ENCODE results near the gene UBA3. TPM values are rescaled to one million over a fixed set of nuclear protein-coding genes. Genes with fewer than 3 reads are reported as not detected.

The UBA3 gene
- total and polyA plus RNA-seq, 4 donors, result 41.2 to 107 (median 49.1) TPM

DNA sequence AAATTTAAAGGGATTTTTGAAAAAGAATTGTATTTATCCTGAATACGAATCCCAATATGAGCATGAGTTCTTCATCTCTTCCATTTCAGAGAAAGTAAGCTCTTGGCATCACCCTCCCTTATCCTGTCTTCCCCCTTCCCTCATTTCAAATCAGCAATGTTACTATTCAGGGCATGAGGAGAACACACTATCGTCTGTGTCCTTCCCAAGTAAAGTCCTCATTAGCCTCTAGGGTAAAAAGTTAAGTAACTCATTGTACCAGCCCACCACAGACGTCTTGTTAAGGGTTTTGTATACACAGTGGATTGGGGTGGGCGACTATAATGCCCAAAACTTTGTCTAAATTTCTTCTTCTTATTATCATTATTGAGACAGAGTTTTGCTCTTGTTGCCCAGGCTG, 19.4 kb upstream of the UBA3 start:
- H3K4me1 ChIP-seq (ENCODE audit: control insufficient read depth in 5 of 5, insufficient read depth in 5 of 5, low read length in 5 of 5), result peaks cover 0 to 32% (median 0%) of the 10 kb centered on the region in 5 donors
- no peaks in the 10 kb centered on the region for H3K9me3 ChIP-seq (ENCODE audit: control insufficient read depth in 4 of 4, insufficient read depth in 3 of 4, low read length in 3 of 4)
- WGBS, 2 donors, result 93 to 95% methylated on average over 4 of the region's 4 CpGs
- no peak overlapping the region for H3K9ac ChIP-seq (ENCODE audit: insufficient read depth in 1 of 2, low read length in 2 of 2)
- peaks cover 5 to 27% (median 11%) of the 10 kb centered on the region in 4 donors for H3K36me3 ChIP-seq (ENCODE audit: control insufficient read depth in 4 of 4, insufficient read depth in 4 of 4, low read length in 4 of 4)
- ATAC-seq (ENCODE audit: insufficient read depth, low FRiP score) (no peak), DNase-seq (no peak)
- H3K27ac ChIP-seq (ENCODE audit: low read depth in 1 of 2, low read length in 1 of 2), result no peak overlapping the region
- TF ChIP-seq, protein P1, sequence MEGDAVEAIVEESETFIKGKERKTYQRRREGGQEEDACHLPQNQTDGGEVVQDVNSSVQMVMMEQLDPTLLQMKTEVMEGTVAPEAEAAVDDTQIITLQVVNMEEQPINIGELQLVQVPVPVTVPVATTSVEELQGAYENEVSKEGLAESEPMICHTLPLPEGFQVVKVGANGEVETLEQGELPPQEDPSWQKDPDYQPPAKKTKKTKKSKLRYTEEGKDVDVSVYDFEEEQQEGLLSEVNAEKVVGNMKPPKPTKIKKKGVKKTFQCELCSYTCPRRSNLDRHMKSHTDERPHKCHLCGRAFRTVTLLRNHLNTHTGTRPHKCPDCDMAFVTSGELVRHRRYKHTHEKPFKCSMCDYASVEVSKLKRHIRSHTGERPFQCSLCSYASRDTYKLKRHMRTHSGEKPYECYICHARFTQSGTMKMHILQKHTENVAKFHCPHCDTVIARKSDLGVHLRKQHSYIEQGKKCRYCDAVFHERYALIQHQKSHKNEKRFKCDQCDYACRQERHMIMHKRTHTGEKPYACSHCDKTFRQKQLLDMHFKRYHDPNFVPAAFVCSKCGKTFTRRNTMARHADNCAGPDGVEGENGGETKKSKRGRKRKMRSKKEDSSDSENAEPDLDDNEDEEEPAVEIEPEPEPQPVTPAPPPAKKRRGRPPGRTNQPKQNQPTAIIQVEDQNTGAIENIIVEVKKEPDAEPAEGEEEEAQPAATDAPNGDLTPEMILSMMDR (IDR thresholded peaks at IDR 0.05; ENCODE audit: control extremely low read depth, extremely low read depth), result no peak
- no peak overlapping the region for H3K4me3 ChIP-seq
- H3K27me3 ChIP-seq (ENCODE audit: control insufficient read depth in 3 of 3, insufficient read depth in 3 of 3, low read length in 2 of 3), result no peaks in the 10 kb centered on the region

DNA sequence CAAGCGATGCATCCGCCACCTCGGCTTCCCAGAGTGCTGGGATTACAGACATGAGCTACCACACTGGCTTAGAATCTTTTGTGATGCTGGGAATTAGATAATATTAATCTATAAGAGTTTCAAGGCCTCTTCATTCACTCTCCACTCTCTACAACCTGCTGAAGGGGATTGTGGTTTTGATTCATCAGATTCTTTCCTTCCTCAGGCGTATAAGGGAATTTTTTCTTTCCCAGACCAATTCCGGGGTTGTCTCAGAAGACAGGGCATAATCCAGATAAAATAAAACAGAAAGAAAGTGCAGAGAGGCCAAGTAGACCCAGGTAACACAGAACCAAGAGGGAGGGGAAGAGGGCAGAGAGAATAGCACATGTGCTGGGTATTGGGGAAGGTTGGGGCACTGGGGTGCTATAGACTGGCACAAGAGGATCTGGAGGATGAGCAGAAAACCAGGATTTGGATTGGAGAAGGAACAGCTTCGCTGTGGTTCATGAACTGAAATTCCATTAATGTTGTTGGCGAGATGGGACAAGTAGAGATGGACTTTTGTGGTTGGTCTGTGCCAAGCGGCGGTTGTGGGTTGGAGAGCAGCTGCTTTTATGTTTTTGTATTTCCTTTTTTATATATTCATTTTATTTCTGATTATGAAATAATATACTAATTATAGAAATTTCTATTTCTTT, 17.4 kb upstream of the UBA3 start:
- H3K9ac ChIP-seq (ENCODE audit: insufficient read depth in 1 of 2, low read length in 2 of 2), result no peak overlapping the region
- H3K9me3 ChIP-seq (ENCODE audit: control insufficient read depth in 4 of 4, insufficient read depth in 3 of 4, low read length in 3 of 4), result no peaks in the 10 kb centered on the region
- no peaks in the 10 kb centered on the region for H3K27me3 ChIP-seq (ENCODE audit: control insufficient read depth in 3 of 3, insufficient read depth in 3 of 3, low read length in 2 of 3)
- DNase-seq (no peak), ATAC-seq (ENCODE audit: insufficient read depth, low FRiP score) (no peak)
- peaks cover 0 to 26% (median 3%) of the 10 kb centered on the region in 5 donors for H3K4me1 ChIP-seq (ENCODE audit: control insufficient read depth in 5 of 5, insufficient read depth in 5 of 5, low read length in 5 of 5)
- TF ChIP-seq, protein P1 (IDR thresholded peaks at IDR 0.05; ENCODE audit: control extremely low read depth, extremely low read depth), result no peak
- H3K36me3 ChIP-seq (ENCODE audit: control insufficient read depth in 4 of 4, insufficient read depth in 4 of 4, low read length in 4 of 4), result peaks cover 4 to 13% (median 8%) of the 10 kb centered on the region in 4 donors
- H3K4me3 ChIP-seq, result no peak overlapping the region
- H3K27ac ChIP-seq (ENCODE audit: low read depth in 1 of 2, low read length in 1 of 2), result no peak overlapping the region
- 60 to 80% methylated on average over 9 of the region's 9 CpGs for WGBS, 2 donors

- Histone ChIP-seq H3K9ac (ENCODE audit: insufficient read depth in 1 of 2, low read length in 2 of 2) (no peak overlapping the region), H3K27ac (ENCODE audit: low read depth in 1 of 2, low read length in 1 of 2) (no peak overlapping the region), H3K4me3 (no peak overlapping the region), H3K27me3 (ENCODE audit: control insufficient read depth in 3 of 3, insufficient read depth in 3 of 3, low read length in 2 of 3) (no peaks in the 10 kb centered on the region), H3K4me1 (ENCODE audit: control insufficient read depth in 5 of 5, insufficient read depth in 5 of 5, low read length in 5 of 5) (peaks cover 0 to 22% (median 5%) of the 10 kb centered on the region in 5 donors), H3K9me3 (ENCODE audit: control insufficient read depth in 4 of 4, insufficient read depth in 3 of 4, low read length in 3 of 4) (no peaks in the 10 kb centered on the region), H3K36me3 (ENCODE audit: control insufficient read depth in 4 of 4, insufficient read depth in 4 of 4, low read length in 4 of 4) (peaks cover 0 to 4% (median 4%) of the 10 kb centered on the region in 4 donors)
- ATAC-seq (ENCODE audit: insufficient read depth, low FRiP score) (no peak), DNase-seq (no peak)
- 85 to 94% methylated on average over 3 to 5 of the region's 5 CpGs for WGBS, 2 donors
- TF ChIP-seq, protein P1 (IDR thresholded peaks at IDR 0.05; ENCODE audit: control extremely low read depth, extremely low read depth), result no peak
These were observed 16.1 kb upstream of the UBA3 start for GRCh38 chr3:69096299-69096698.
